ENCODE measurements around the gene PLCL1. TPM values are rescaled to one million over a fixed set of nuclear protein-coding genes. Genes with fewer than 3 reads are reported as not detected.

The PLCL1 gene
- total RNA-seq, 2 donors from 2014 or later = 2.0 to 2.9 TPM

Other genes with a start within 250 kb of the PLCL1 start
- 10 to 100 TPM in 1 of 2 donors, 1 to 10 TPM in 1; 1.3 to 11.9 TPM for gene RFTN2, start 129.0 kb upstream of the PLCL1 start, total RNA-seq
- gene MARS2, start 99.2 kb upstream of the PLCL1 start, total RNA-seq = 10 to 100 TPM in 1 of 2 donors, 1 to 10 TPM in 1; 6.5 to 12.2 TPM
- not detected for gene BOLL, start 19.3 kb upstream of the PLCL1 start, total RNA-seq